OCI-LY1 (cell line): Measurements from ENCODE around the gene HSFX3.
"Not testable (repeated sequence)": the region's sequence is repeated elsewhere in the genome, so short reads cannot be mapped to it uniquely, and the experiment has no call there.

Source experiments
- CTCF ChIP-seq: fragments of 200-600 bp; sonication (generic), shearing (Covaris generic); IDR thresholded peaks from 2 replicates; pipeline ENCODE4 v1.5.1; 2017; ENCODE audit warnings: mild to moderate bottlenecking, antibody characterized with exemption, low read length, moderate library complexity, mixed read lengths
- EZH2 ChIP-seq: fragments of 200-600 bp; sonication (generic), shearing (Covaris generic); IDR thresholded peaks from 2 replicates; pipeline ENCODE4 v1.8.0; 2017; ENCODE audit warnings: borderline replicate concordance, mixed run types, mild to moderate bottlenecking, antibody characterized with exemption, low read length, moderate library complexity, mixed read lengths

GRCh38 chrX:149555251-149555650 lies 5.5 kb upstream of the HSFX3 start:
- not testable (repeated sequence) for TF ChIP-seq CTCF, EZH2
